ENCODE results near the gene HSCB.
A peak's percentile ranks its signal among the peaks of the same experiment; 100 is the strongest.
"Not testable (repeated sequence)": the region's sequence is repeated elsewhere in the genome, so short reads cannot be mapped to it uniquely, and the experiment has no call there.

Gene HSCB

GRCh38 chr22:28741785-28742561 lies at the start of gene HSCB, which contains the start of gene CHEK2:
HSCB (plus strand) TSS chr22:28742039; CDS start chr22:28742096, 57 bp downstream.
CHEK2 (minus strand) TSS chr22:28741820; CDS start chr22:28734721, 7,099 bp downstream.
- DNase-seq (ENCODE audit: low read depth): peak; percentile 95

- not testable (repeated sequence) for DNase-seq (ENCODE audit: low read depth)
Observed at GRCh38 chr22:28693041-28693760, 48.6 kb upstream of the HSCB start.

- DNase-seq (ENCODE audit: low read depth): no peak
Observed at GRCh38 chr22:28702891-28703290, 38.9 kb upstream of the HSCB start.

GRCh38 chr22:28703436-28703835 lies 38.4 kb upstream of the HSCB start:
- no peak for DNase-seq (ENCODE audit: low read depth)

GRCh38 chr22:28706845-28707244 lies 35.0 kb upstream of the HSCB start:
- no peak for DNase-seq (ENCODE audit: low read depth)

GRCh38 chr22:28710107-28710506 lies 31.7 kb upstream of the HSCB start:
- DNase-seq (ENCODE audit: low read depth): no peak

GRCh38 chr22:28710576-28711191 lies 31.2 kb upstream of the HSCB start:
- peak; percentile 74 for DNase-seq (ENCODE audit: low read depth)

GRCh38 chr22:28711341-28711740 lies 30.5 kb upstream of the HSCB start:
- no peak for DNase-seq (ENCODE audit: low read depth)

GRCh38 chr22:28711820-28712777 lies 29.7 kb upstream of the HSCB start:
- peak; percentile 97 for DNase-seq (ENCODE audit: low read depth)

- no peak for DNase-seq (ENCODE audit: low read depth)
Observed at GRCh38 chr22:28714043-28714628, 27.7 kb upstream of the HSCB start.

GRCh38 chr22:28715611-28716010 lies 26.2 kb upstream of the HSCB start:
- DNase-seq (ENCODE audit: low read depth): no peak

- no peak for DNase-seq (ENCODE audit: low read depth)
Observed at GRCh38 chr22:28716686-28717085, 25.2 kb upstream of the HSCB start.

GRCh38 chr22:28718044-28718443 lies 23.8 kb upstream of the HSCB start:
- DNase-seq (ENCODE audit: low read depth): no peak

- DNase-seq (ENCODE audit: low read depth): no peak
Observed at GRCh38 chr22:28728002-28728401, 13.8 kb upstream of the HSCB start.

GRCh38 chr22:28728621-28729313 lies 13.1 kb upstream of the HSCB start:
- no peak for DNase-seq (ENCODE audit: low read depth)

- no peak for DNase-seq (ENCODE audit: low read depth)
Observed at GRCh38 chr22:28730179-28730578, 11.7 kb upstream of the HSCB start.

- DNase-seq (ENCODE audit: low read depth): no peak
Observed at GRCh38 chr22:28734393-28734792, 7.4 kb upstream of the HSCB start.

- DNase-seq (ENCODE audit: low read depth): no peak
Observed at GRCh38 chr22:28736301-28737155, 5.3 kb upstream of the HSCB start.

GRCh38 chr22:28737701-28738100 lies 4.1 kb upstream of the HSCB start:
- no peak for DNase-seq (ENCODE audit: low read depth)

GRCh38 chr22:28738876-28739275 lies 3.0 kb upstream of the HSCB start:
- not testable (repeated sequence) for DNase-seq (ENCODE audit: low read depth)

All from HS-5 (cell line).